Suppressor macrophage treated with lipopolysaccharide for 1 hour (primary cell): ENCODE results near the gene HELZ2.

Experiments used
- DNase-seq, 3 donors: peaks; one replicate each; pipeline ENCODE4 v3.0.0-alpha.2; 2020 to 2022

Gene HELZ2

GRCh38 chr20:63536241-63536977 is 37.6 kb downstream of the HELZ2 start:
- peak in 1 of 3 donors; percentile 34 for DNase-seq

DNA sequence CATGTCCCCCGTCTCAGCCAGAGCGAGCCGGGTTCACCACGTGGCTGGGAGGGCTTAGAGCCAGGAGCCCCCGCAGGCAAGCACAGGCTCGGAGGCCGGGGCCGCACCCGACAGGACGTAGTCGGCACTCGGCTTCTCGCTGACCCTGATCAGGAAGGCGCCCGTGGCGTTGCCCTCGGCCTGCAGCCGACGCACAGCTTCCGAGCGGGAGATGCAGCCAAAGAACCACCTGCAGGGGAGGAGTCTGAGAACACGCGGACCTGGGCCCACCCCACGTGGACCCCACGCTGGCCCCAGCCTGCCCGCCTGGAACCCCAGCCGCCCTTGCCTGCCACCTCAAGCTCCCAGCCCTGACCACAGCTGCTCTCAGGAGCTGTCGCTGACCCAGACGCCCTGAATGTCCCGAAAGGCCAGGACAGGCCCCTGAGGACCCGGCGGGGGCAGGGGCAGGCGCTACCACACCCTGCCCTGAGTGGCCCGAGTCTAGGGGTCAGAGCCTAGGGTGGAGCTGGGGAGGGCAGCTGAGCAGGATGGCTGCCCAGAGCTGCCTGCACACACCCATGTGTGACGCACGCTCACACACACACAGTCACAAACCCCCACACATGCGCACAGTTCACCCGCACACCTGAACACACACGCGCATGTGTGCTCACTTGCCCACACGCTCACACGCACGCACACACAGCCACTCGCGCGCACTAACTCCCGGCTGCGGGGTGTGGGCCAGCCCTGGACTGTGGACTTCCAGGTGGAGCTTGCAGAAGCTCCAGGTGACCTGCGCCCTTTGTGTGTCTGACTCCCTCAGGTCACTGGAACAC is 39.0 kb downstream of the HELZ2 start:
- DNase-seq = no peak

GRCh38 chr20:63534427-63534830 is 39.6 kb downstream of the HELZ2 start:
- DNase-seq = no peak

DNA sequence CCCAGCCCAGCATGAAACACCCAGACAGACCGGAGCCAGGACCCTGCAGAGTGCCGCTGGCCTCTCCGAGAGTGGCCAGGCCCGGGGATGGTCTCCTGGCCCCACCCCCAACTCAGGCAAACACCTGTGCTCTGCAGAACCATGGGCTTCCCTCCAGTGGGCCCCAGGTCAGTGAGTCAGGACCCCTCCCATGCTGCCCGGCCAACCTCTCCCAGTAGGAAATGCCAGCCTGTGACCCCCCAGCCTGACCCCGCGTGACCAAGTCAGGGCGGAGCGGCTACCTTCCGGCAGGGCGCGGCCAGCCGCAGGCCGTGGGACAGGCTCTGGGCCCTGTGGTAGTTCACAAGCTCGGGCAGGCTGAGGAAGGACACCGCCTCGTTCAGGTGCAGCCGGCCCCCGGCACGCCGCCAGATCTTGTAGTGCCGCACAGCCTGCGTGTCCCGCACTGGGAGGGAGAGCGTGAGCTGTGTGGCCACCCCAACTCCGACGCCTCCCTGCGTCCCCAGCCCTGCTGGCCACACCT is 40.1 kb downstream of the HELZ2 start:
- no peak for DNase-seq

DNA sequence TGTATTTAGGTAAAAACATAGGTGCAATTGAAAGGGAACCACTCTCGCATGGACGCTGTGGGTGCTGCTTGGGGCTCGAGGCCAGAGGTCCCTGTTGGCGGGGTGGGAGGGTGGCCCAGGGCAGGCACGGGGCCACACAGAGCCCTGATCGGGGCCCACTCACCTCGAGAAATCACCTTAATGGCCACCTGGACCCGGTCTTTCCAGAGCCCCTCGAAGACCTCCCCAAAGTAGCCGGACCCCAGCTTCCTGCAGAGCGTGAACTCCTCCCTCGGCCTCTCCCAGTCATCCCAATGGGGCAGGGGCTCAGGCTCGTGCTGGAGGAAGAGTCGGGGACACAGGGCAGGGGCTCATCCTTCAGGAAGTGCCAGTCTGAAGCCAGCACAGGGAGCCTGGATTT is 40.7 kb downstream of the HELZ2 start:
- DNase-seq = no peak

- DNase-seq = no peak
Measured at GRCh38 chr20:63532449-63532971, 41.5 kb downstream of the HELZ2 start.

GRCh38 chr20:63531686-63532448 is 42.2 kb downstream of the HELZ2 start:
- no peak for DNase-seq

- DNase-seq = no peak
Measured at GRCh38 chr20:63530788-63531160, 43.3 kb downstream of the HELZ2 start.

DNA sequence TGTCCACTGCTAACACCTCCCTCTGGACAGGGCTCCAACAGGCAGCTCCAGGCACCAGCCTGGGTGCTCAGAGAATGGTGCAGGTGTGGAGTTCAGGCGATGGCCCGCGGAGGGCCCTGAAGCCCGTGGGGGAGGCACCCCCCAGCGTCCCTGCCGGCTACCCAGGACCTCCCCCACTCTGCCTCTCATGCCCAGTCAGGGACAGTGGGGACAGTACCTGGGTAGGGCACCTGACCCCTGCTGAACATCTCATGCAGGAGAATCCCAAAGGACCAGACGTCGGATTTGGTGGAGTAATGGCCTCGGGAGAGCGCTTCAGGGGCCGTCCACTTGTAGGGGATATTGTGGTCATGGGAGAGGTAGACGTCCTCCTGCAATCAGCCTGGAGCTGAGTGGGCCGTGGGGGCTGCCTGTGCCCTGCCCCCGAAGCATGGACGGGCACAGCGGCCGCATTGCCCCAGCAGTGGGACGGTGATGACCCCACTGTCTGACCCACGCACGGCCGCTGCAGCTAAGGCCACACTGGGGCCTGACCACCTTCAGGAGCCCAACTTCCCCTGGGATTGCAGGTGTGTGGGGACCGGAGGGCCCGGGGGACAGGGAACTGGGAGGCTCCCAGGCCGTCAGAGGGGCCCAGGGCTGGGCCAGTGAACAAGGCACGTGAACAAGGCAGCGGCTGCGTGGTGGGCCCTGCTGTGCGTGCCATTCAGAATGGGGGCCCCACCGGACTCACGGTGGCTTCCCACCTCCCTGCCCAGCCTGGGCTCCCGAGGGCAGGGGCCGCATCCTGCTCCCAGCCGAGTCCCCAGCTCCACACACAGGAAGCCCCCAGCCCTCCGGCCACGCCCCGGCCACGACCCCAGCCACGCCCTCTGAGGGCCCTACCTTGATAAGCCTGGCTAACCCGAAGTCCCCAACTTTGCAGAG is 43.9 kb downstream of the HELZ2 start:
- DNase-seq = no peak

DNA sequence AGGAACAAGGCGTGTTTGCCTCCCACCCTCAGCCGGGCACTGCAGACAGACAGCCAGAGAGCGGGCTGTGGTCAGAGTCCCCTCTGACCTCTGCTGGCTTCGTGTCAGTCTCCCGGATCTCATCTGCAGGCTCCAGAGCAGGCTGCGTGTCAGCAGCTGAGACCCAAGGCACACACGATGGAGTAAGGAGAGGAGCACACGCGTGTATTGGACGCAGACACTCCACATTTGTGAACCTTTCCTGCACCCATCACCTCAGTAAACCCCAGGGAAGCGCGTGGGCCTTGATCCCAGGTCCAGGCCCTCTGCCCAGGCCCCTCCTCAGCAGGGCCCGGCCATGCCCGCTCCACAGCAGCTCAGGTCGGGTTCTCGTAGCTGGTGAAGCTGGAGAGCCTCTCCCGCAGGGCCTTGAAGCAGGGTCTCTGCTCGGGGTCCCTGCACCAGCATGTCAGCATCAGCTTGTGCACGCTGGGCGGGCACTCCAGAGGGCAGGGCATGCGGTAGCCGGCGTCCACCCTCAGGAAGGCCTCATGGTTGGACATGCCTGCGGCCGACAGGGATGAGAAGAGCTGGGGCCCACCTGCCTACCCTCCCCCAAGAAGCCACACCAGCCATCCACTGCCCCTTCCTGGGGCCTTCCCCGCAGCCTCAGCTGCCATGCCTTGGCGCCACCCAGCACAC is 44.7 kb downstream of the HELZ2 start:
- no peak for DNase-seq

GRCh38 chr20:63527184-63527583 is 46.9 kb downstream of the HELZ2 start:
- DNase-seq = no peak

- DNase-seq = no peak
Measured at GRCh38 chr20:63525971-63526370, 48.1 kb downstream of the HELZ2 start.

DNA sequence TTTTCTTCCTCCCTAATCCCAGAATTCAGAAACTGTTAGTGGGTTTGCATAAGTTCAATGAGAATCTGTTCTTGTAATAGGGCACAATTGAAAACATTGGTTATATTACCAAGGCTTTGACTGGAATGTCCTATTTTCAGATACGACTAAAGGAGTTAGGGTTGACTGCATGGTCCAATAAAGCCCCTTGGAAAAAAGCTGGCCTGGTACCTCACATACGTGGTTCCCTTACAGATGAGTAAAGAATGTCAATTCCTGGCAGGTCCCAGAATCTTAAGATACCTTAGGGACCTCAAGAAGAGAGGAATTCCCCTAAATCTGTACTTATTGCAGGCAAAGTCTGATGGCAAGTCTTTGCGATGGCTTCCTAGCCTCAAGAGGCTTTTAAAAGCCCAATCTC is 48.9 kb downstream of the HELZ2 start:
- no peak for DNase-seq
